ENCODE results near the gene NPBWR2.

The NPBWR2 gene

GRCh38 chr20:64072498-64073063 lies 34.8 kb downstream of the NPBWR2 start:
- no peak for DNase-seq (ENCODE audit: low spot score)

- no peak for DNase-seq (ENCODE audit: low spot score)
These were observed 35.7 kb downstream of the NPBWR2 start for GRCh38 chr20:64071341-64072332.

- DNase-seq (ENCODE audit: low spot score), result no peak
These were observed 36.9 kb downstream of the NPBWR2 start for GRCh38 chr20:64070244-64070993.

GRCh38 chr20:64069614-64070243 lies 37.6 kb downstream of the NPBWR2 start:
- DNase-seq (ENCODE audit: low spot score), result no peak

GRCh38 chr20:64069209-64069613 lies 38.2 kb downstream of the NPBWR2 start:
- DNase-seq (ENCODE audit: low spot score), result no peak

GRCh38 chr20:64068386-64069208 lies 38.8 kb downstream of the NPBWR2 start:
- no peak for DNase-seq (ENCODE audit: low spot score)

- DNase-seq (ENCODE audit: low spot score), result no peak
These were observed 39.5 kb downstream of the NPBWR2 start for GRCh38 chr20:64067733-64068307.

GRCh38 chr20:64067005-64067632 lies 40.2 kb downstream of the NPBWR2 start:
- DNase-seq (ENCODE audit: low spot score), result no peak

GRCh38 chr20:64065974-64066343 lies 41.4 kb downstream of the NPBWR2 start:
- DNase-seq (ENCODE audit: low spot score), result no peak

GRCh38 chr20:64065062-64065973 lies 42.0 kb downstream of the NPBWR2 start:
- no peak for DNase-seq (ENCODE audit: low spot score)

GRCh38 chr20:64064145-64064698 lies 43.1 kb downstream of the NPBWR2 start:
- DNase-seq (ENCODE audit: low spot score), result no peak

- no peak for DNase-seq (ENCODE audit: low spot score)
These were observed 43.8 kb downstream of the NPBWR2 start for GRCh38 chr20:64063389-64064144.

- peak; percentile 95 for DNase-seq (ENCODE audit: low spot score)
These were observed 44.6 kb downstream of the NPBWR2 start, which contains the start of gene TCEA2 for GRCh38 chr20:64062596-64063388. Gene TCEA2, plus strand, starts transcription at chr20:64063198. Its CDS starts 115 bp downstream, at chr20:64063313.

- DNase-seq (ENCODE audit: low spot score), result peak; percentile 29
These were observed 45.1 kb downstream of the NPBWR2 start for GRCh38 chr20:64062276-64062595.

- no peak for DNase-seq (ENCODE audit: low spot score)
These were observed 48.8 kb downstream of the NPBWR2 start for GRCh38 chr20:64058536-64058935.

GRCh38 chr20:64057628-64058498 lies 49.5 kb downstream of the NPBWR2 start:
- no peak for DNase-seq (ENCODE audit: low spot score)
